GM12891 (cell line): ENCODE measurements around the gene CREB5.

Experiments used
- POLR2A ChIP-seq: IDR thresholded peaks from 2 replicates; pipeline ENCODE4 v1.6.1; 2011; ENCODE audit warnings: low read depth, low read length, control low read depth
- SPI1 ChIP-seq: IDR thresholded peaks from 2 replicates; pipeline ENCODE4 v1.6.1; 2011; ENCODE audit warnings: low read depth, low read length, control low read depth
- TAF1 ChIP-seq: IDR thresholded peaks from 2 replicates; pipeline ENCODE4 v1.6.1; 2011; ENCODE audit warnings: low read depth, low read length, control low read depth

- TF ChIP-seq POLR2A (no peak), TAF1 (no peak), SPI1 (no peak)
Measured at GRCh38 chr7:28672397-28672797, 260.1 kb downstream of the CREB5 start.
